SK-MEL-5 (cell line): ENCODE data around the gene LPO. TPM values are rescaled to one million over a fixed set of nuclear protein-coding genes. Genes with fewer than 3 reads are reported as not detected.

Experiments
- DNase-seq: peaks from one replicate; pipeline ENCODE4 v3.0.0-alpha.2; 2016; ENCODE audit warnings: low read depth, low spot score
- in situ Hi-C: cut with HindIII; loops from 2 replicates; pipeline ENCODE4 v1.10.0; 2016; ENCODE audit warnings: low sequenced_read_pairs, high pct_unique_total_duplicates, low pct_unique_long_range_greater_than_20kb
- total RNA-seq: library from RNA; depleted of rRNA; stranded (reverse); fragments of >200 nt; shearing (Covaris generic); gene quantifications from 2 replicates; pipeline ENCODE4 v1.2.3, GENCODE V29; 2014

Gene LPO
- total RNA-seq, 1 experiment from 2014 or later, result not detected

GRCh38 chr17:58306131-58306951 lies 68.0 kb downstream of the LPO start:
- in situ Hi-C loops, result no loop called here
- no peak for DNase-seq

GRCh38 chr17:58307468-58308172 lies 69.2 kb downstream of the LPO start:
- DNase-seq, result no peak
- in situ Hi-C loops, result no loop called here

DNA sequence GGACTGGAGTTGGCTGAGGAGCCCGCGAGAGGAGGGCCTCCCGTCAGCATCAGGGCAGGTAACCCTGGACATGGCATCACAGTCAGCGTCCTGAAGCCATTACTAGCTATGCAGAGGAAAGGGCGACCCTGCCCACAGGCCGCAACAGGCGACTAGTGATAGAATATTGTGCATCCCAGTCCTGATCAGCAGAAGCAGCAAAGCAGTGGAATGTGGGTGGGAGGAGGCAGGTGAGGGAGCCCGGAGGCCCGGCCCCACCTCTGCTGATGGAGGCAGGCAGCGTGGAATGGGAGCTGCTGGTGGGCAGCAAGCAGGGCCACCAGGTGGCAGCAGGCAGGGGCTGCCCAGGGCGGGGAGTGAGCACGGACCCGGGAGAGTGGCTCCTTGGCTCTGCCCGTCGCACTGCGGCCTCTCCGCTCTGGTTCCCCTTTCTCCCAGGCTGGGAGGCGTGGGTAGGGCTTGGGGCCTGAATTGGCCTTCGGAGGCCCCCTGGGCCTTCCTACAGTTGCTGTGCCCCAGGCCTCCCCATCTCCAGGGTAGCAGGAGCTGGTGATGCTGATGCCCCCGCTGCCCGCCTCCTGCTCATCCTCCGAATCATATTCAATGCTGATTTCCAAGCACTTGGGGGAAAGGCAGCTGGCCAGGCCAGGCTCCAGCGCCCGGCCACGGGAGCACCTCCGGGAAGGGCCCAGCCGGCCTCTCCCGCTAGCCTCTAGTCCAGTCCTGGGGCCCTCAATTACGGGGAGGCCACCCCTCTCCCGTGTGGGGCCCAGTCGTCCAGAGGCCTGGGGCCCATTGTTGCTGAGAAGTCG lies 70.0 kb downstream of the LPO start:
- in situ Hi-C loops, result no loop called here
- DNase-seq, result no peak

GRCh38 chr17:58308985-58309917 lies 70.9 kb downstream of the LPO start:
- DNase-seq, result no peak
- in situ Hi-C loops, result no loop called here

DNA sequence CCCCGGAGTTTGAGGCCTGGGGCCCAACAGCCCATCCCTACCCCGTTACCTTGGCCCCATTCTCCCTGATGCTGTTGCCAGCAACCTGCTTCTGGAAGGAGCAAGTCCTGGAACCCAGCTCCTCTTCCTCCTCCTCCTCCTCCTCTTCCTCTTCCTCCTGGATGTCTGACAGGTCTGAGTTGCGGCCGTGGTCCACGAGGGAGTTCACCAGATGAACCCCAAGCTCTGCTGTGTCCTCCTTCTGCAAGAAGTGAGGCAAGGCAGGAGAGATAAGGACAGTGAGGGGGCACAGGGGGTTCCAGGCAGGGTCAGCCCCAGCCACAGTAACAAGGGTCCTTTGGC lies 71.5 kb downstream of the LPO start:
- in situ Hi-C loops, result no loop called here
- no peak for DNase-seq

DNA sequence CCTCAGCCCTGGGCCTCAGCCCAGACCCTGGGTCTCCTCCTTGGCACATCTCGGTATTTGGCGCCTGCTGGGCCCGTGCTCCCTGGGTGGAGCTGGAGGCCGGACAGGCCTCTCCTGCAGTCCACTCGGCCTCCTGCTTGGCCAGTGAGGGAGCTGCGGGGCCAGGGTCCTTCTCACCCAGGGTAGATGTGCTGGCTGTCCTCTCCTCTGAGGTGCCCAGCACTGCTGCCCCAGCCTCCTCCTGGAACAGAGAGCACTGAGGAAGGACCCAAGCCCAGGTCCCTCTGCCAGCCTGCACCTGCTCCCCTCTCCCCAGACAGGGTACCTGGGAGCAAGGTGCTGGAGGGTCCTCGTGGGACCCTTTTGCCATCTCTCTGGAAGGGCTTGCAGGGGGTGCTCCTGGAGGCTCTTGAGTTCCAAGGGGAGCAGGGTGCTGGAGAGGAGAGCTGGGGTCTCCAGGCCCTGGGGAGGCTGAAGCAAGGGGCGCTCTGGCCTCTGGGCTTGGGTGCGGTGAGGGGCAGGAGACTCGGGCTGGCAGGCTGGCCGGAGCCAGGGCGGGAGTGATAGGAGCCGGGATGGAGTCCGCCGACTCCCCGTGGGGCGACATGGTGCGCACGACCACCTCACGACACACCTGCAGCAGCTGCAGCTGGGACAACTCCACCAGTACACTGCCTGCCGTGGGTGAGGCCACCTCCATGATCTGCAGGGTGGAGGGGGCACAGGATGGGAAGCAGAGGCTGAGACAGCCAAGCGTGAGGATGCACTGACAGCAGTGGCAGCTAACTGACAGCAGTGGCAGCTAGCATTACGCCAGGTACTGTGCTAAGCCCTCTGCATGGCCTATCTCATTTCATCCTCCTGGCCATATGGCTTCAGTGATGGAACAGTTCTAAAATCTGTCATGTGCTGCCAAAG lies 72.4 kb downstream of the LPO start:
- in situ Hi-C loops, result no loop called here
- DNase-seq, result no peak

DNA sequence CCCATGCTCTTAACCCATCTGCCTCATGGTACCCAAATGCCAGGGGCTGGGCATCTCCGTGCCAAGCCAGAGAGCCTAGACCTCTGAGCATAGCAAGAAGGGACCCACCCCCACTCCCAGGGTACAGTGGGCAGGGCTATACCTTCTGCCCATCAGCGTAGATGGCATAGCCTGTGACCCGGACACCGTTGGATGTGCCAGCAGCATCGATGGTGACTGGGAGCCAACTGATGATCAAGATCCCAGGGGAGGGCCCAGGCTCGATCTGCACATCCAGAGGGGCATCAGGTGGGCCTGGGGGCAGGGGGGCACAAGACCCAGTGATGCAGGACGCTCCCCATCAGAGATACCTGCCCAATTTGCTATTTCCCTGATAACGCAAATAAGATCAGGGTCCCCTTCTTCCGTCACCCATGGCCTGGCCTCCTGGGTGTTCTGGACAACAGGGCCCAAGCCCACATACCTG lies 73.1 kb downstream of the LPO start:
- no peak for DNase-seq
- in situ Hi-C loops, result no loop called here

GRCh38 chr17:58312021-58312630 lies 73.7 kb downstream of the LPO start:
- no peak for DNase-seq
- in situ Hi-C loops, result no loop called here

DNA sequence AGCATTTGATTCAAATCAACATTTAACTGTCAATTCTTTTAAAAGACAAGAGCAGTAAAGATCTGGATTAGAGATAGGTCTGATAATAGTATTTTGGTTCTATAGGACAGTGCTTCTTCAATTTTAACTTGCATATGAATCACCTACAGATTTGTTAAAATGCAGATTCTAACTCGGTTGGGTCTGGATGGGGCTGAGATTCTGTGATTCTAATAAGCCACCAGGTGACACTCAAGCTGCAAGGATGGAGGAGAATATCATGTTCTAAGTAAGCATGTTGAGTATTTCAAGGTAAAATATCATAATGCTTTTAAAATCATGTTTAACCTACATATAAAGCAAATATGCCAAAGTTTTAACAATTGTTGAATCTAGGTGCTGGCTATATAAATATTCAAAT lies 74.4 kb downstream of the LPO start:
- DNase-seq, result no peak
- in situ Hi-C loops, result no loop called here

DNA sequence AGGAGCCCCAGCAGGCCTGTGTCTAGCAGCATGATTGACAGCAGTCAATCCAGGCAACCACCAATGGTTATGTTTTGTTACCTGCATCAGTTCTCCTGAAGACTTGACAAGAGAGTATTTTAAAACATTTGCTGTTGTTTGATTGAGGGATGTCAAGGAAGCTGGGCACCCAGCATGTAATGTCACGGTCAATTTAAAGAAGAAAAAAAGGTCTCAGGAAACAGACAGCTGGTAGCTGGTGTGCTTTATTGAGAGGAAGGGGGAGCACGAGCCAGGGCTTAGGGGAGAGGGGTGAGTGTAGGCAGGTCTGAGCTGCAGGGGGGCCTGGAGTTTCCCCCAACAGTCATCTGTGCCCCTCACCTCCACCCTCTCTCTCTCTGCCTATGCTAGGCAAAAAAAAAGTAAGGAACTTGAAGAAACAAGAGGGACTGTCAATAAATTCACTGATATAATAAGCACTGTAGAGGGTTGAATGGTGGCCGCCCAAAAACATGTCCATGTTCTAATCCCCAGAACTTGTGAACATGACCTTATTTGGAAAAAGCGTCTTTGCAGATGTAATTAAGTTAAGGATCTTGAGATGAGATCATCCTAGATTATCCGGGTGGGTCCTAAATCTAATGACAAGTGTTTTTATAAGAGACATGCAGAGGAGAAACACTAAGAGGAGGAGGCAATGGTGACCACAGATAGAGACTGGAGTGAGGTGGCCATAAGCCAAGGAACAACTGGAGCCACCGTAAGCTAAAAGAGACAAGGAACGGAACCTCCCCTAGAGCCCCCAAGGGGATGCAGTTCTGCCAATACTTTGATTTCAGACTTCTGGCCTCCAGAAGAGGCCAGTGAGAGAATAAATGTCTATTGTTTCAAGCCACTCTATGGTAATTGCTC lies 75.7 kb downstream of the LPO start:
- in situ Hi-C loops, result no loop called here
- DNase-seq, result no peak

- peak; percentile 32 for DNase-seq
- in situ Hi-C loops, result no loop called here
These were observed 76.3 kb downstream of the LPO start for GRCh38 chr17:58314706-58315015.

DNA sequence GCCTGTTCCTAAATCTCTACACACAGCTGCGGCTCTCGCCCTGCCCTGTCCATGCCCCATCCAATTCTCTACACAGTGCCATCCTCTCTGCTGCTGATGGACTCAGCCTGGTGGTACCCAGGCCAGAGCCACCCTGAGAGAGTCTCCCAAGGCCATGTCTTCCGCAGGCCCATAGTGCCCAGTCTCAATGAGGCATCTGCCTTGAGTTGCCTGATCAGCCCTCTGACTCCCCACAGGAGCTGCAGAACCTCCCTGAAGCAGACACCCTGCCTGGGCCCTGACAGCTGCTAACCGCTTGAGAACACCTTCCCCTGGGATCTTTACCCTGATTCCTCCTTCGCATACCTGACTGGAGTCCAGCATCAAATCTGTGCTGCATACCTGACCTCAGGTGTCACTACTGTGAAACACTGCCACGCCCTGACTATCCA lies 76.9 kb downstream of the LPO start:
- DNase-seq, result no peak
- in situ Hi-C loops, result no loop called here

GRCh38 chr17:58315750-58316149 lies 77.4 kb downstream of the LPO start:
- DNase-seq, result no peak
- in situ Hi-C loops, result no loop called here

- no peak for DNase-seq
- in situ Hi-C loops, result no loop called here
These were observed 78.0 kb downstream of the LPO start for GRCh38 chr17:58316260-58316960.
